ENCODE measurements around the gene CERS1.

DNA sequence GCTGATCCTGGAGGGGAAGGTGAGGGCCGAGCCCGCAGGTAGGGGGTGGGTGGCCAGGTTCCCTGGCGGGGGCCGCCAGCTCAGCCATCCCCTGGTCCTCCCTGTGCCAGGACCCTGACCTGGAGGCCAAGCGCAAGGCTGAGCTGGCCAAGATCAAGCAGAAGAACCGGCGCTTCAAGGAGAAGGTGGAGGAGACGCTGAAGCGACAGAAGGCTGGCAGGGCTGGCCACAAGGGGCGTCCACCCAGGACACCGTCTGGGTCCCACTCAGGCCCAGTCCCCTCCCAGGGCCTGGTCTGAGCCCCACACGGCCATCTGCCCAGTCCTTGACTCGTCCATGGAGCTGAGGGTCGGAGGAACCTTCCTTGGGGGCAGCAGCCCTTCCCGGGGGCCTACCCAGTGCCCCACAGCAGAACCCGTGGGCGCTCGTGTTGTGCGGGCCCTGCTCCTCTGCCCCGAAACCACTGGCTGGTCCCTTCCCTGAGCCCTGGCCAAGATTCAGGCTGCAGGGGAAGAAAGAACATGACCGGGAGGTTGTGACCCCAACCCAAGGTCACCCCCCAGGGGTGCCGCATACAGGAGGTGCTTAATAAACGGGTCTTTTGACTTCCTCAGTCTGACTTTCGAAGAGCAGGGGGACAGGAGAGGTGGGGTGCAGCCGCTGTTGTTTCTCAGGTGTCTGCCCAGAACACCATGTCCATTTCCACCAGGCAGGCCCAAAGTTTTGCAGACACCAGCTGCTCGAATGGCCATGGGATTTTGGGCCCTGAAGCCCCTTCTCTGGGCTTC lies 32.3 kb upstream of the CERS1 start:
- TF ChIP-seq CTCF (IDR thresholded peaks at IDR 0.05) (no peak), POLR2A (IDR thresholded peaks at IDR 0.05) (no peak)
